Suppressor macrophage (primary cell): ENCODE data around the gene SEC16A.

Source experiments
- DNase-seq, 4 experiments: peaks; one replicate each; pipeline ENCODE4 v3.0.0-alpha.2; 2020 to 2022

Gene SEC16A

GRCh38 chr9:136517950-136518349 is 35.1 kb upstream of the SEC16A start:
- DNase-seq = no peak

GRCh38 chr9:136517012-136517743 is 34.3 kb upstream of the SEC16A start:
- DNase-seq = no peak

GRCh38 chr9:136516191-136516654 is 33.4 kb upstream of the SEC16A start:
- DNase-seq = no peak

DNA sequence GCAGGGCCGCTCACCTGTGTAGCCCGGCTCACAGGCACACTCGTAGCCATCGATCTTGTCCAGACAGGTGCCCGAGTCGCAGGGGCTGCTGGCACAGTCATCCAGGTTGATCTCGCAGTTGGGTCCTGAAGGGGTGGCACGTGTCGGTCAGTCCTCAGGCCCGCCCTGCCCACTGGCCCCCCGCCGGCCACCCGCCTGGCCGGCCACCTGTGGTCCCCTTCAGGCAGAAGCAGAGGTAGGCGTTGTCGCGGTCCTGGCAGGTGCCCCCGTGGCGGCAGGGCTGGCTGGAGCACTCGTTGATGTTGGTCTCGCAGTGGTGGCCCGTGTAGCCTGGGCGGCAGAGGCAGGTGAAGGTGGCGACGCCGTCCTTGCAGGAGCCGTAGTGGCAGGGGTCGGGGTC is 32.4 kb upstream of the SEC16A start:
- no peak for DNase-seq

GRCh38 chr9:136514022-136514714 is 31.3 kb upstream of the SEC16A start:
- no peak for DNase-seq

DNA sequence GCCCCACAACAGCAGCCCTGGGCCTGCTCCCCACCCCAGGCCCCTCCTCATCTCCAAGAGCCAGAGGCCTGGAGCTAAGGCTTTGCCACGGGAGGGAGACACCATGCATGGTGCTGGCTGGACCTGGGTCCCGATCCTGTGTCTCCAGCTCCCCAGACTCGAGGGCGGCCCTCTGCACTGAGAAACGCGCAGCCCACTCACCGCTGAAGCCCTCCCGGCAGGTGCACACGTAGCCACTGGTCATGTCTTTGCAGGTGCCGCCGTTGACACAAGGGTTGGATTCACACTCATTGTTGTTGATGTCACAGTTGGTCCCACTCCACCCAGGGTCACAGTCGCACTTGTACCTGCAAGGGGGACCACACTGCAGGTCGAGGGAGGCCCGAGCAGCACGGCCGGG is 30.4 kb upstream of the SEC16A start:
- no peak for DNase-seq

DNA sequence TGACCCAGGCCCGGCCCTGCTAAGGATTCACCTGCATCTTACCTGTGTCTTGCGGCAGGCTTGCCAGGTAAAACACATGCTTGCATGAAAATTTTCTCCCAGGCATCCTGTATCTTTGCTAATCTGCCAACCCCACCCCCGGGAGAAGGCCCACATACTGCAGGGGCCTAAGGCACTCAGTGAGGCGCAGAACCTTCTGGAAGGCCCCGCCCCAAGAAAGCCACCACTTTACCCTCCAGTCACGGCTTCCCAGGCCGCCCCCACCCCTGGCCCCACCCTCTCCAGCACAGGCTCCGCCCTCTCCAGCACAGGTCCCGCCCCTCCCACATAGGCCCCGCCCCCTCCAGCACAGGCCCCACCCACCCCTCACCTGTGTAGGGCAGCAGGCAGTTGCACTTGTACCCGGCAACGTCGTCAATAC is 29.8 kb upstream of the SEC16A start:
- no peak for DNase-seq

GRCh38 chr9:136511670-136512592 is 29.1 kb upstream of the SEC16A start:
- DNase-seq = no peak

DNA sequence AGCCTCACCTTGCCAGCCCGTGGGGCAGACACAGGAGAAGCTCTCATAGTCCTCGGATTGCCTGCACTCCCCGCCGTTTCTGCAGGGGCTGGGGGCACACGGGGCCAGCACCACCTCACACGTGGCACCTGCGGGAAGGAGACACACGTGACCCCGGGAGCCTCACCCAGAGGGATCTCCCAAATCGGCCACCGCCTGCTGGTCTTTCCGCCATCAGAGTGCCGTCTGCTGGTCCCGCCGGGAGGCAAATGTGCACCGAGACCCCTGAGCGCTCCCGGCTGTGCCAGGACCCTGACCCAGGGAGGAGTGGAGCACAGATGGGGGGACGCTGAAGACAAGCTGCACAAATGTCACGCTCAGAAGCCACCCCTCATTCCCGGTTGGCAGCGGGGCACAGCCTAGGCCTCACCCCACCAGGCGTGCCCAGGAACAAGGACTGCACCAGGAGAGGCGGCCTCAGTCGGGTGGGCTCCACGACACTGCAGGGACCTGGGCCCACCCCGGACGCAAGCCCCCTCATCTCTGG is 28.4 kb upstream of the SEC16A start:
- DNase-seq = no peak

DNA sequence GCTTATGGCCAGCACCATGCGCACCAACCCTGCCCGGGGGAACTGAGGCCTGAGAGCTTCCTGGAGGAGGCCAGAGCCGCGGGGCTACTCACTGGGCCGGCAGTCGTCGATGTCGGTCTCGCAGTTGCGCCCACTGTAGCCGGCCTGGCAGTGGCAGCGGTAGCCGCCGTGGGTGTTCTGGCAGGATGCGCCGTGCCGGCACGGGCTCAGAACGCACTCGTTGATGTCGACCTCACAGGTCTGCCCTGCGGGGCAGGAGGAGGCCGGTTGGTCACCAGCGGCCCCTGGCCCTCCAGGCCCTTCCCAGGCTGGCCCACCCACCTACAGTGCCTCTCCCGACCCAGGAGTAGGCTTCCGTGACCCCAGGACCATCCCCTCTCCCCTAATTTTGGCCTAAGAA is 27.7 kb upstream of the SEC16A start:
- no peak for DNase-seq

- DNase-seq = no peak
Measured at GRCh38 chr9:136509549-136509948, 26.7 kb upstream of the SEC16A start.

DNA sequence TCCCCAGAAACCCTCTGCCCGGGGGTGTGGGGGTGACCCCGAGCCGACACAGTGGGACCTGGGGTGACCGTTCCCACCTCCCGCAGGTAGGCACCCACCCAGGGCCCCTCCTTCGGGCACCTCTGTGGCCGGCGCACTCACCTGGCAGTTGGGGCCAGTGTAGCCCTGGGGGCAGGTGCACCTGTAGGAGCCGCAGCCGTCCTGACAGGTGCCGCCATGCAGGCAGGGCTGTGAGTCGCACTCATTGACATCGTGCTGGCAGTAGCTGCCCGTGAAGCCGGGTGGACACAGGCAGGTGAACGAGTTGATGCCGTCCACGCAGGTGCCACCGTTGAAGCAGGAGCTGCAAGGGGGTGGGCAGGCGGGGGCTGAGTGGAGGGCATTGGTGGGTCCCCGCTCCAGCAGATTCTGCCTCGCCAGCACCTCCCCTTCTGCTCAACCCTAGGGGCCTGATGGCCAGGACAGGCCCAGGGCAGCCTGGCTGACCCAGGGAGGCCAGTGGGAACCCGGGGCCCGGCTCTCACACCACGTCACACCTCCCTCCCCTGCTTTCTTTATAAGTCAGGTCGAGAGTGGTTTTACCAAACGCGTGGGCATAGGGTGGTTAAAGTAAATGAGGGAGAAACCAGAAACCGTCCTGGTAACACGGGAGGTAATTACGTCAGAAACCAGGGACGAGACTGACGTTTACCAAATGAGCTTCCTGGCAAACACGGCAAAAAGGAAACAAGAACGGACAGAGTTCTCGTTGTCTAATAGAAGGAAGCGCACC is 26.1 kb upstream of the SEC16A start:
- no peak for DNase-seq

- no peak for DNase-seq
Measured at GRCh38 chr9:136507992-136508375, 25.1 kb upstream of the SEC16A start.

- no peak for DNase-seq
Measured at GRCh38 chr9:136507221-136507991, 24.6 kb upstream of the SEC16A start.

- no peak for DNase-seq
Measured at GRCh38 chr9:136506425-136506824, 23.6 kb upstream of the SEC16A start.

- DNase-seq = no peak
Measured at GRCh38 chr9:136505406-136506403, 22.9 kb upstream of the SEC16A start.

DNA sequence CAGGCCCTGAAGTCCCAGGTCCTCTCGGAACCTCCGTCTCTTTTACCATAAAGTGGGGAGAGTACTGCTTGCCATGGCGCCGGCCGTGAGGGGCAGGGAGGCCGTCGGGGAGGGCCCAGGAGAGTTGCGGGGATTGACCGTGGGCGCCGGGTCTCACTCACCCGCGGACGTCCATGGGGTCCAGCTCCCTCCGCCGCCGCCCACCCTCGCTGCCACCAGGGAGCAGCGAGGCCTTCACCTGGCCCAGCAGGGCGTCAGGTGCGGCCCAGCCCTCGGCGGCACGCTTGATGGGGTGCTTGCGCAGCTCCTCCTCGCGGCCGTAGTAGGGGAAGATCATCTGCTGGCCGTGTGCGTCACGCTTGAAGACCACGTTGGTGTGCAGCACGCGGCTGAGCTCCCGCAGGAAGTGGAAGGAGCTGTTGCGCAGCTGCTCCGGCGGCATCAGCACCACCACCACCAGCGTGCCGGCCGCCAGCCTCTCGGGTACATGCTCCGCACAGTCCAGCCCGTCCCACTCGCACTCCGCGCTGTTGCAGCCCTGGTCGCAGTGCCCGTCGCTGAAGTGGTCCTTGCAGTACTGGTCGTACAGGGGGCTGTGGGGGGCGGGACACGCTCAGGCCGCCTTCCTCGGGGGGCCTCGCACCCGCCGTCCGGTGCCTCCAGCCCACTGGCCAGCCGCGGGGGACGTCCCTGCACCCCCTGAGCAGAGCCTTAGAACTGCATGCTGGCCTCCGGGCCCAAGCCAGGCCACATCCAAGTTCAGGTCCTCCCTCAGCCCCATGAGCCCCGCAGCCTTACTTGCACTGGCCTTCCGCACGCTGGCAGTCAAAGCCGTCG is 21.9 kb upstream of the SEC16A start:
- DNase-seq = no peak

DNA sequence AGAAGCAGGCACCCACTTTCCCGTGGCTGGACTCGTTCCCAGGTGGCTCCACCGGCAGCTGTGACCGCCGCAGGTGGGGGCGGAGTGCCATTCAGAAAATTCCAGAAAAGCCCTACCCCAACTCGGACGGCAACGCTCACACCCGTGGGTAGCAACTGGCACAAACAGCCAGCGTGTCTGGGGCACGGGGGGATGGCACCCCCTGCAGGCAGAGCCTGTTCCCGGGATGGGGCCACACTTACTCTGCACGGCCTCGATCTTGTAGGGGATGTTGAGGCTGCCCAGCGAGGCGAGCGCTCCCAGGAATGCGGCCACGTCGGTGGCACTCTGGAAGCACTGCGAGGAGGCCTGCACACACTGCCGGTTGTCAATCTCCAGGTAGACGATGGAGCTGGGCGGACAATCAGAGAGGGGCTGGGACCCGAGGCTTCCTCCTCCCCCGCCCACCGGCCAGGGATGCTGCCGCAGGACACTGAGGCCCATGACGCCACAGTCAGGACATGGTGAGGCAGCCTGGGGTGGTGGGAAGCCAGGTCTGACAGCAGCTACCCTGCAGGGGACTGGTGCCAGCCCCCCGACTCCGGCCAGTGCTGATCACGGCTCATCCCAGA is 20.2 kb upstream of the SEC16A start:
- DNase-seq = no peak

DNA sequence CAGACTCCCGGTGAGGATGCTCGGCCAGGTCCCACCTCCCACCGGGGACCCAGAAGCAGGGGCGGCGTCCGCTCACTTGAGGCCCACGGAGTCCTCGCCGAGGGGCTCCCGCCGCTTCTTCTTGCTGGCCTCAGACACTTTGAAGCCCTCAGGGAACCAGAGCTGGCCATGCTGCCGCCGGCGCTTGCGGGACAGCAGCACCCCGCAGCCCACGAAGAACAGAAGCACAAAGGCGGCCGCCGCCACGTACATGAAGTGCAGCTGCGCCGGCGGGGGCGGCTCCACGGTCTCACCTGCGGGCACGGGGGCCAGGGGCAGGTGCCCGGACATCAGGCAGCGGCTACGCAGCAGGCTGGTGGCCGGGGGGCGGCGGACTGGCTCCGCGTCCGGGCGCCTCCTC is 19.4 kb upstream of the SEC16A start:
- no peak for DNase-seq
